ENCODE results near the gene FRRS1.

Gene FRRS1

GRCh38 chr1:99766378-99766800 lies at the start of gene FRRS1:
Gene FRRS1, minus strand, starts transcription at chr1:99766635. Its CDS starts 17,867 bp downstream, at chr1:99748768.
- DNase-seq (ENCODE audit: low read depth) = peak; percentile 52
- no peak for TF ChIP-seq CTCF (IDR thresholded peaks at IDR 0.05; ENCODE audit: low read depth, low read length, missing control alignments)
- H3K4me3 ChIP-seq (ENCODE audit: low read depth, low read length) = peak within 1 kb of the TSS; percentile 50
- in situ Hi-C loops (cut with HindIII; ENCODE audit: low sequenced_read_pairs) = no loop called here

DNA sequence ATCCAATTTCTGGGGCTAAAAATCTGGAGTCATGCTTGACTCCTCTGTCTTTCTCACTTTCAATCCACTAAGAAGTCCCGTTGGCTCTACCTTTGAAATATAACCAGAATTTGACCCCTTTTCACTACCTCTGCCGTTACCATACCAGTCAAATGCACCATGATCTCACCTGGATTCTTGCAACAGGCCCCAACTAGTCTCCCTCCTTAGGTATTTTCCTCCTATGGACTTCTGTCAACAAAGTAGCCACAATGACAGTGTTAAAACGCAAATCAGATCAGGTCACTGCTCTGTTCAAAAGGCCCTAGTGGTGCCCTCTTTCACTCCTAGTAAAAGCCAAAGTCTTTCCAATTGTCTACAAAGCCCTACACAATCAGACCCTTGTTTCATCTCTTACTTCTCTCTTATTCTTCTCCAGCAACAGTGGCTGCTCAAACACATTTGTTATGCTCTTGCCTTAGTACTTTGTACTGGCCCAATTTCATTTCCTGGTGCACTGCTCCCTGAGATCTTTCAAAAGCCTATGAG lies 48.0 kb upstream of the FRRS1 start:
- no peak for DNase-seq (ENCODE audit: low read depth)
- in situ Hi-C loops (cut with HindIII; ENCODE audit: low sequenced_read_pairs) = no loop called here
- no peak overlapping the region for H3K4me3 ChIP-seq (ENCODE audit: low read depth, low read length)
- no peak for TF ChIP-seq CTCF (IDR thresholded peaks at IDR 0.05; ENCODE audit: low read depth, low read length, missing control alignments)

DNA sequence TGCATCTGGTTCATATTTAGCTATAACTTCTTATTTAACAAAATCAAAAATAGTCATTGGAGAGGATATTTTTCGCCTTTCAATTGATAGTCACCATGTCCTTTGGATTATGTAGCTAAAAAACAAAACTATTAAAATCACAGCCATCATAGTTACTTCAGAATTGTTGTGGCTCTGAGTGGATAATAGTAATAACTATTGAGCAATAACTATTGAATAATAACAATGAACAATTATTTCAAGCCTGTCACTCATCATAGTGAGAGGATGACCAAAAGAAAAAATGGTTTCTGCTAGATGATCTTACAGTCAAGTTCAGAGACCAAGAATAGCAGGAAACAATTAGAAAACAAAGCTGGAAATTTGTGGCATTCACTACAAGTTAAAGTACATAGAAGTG lies 45.3 kb upstream of the FRRS1 start:
- DNase-seq (ENCODE audit: low read depth) = no peak
- H3K4me3 ChIP-seq (ENCODE audit: low read depth, low read length) = no peak overlapping the region
- TF ChIP-seq CTCF (IDR thresholded peaks at IDR 0.05; ENCODE audit: low read depth, low read length, missing control alignments) = no peak
- in situ Hi-C loops (cut with HindIII; ENCODE audit: low sequenced_read_pairs) = no loop called here

- DNase-seq (ENCODE audit: low read depth) = no peak
- no peak for TF ChIP-seq CTCF (IDR thresholded peaks at IDR 0.05; ENCODE audit: low read depth, low read length, missing control alignments)
- in situ Hi-C loops (cut with HindIII; ENCODE audit: low sequenced_read_pairs) = no loop called here
- H3K4me3 ChIP-seq (ENCODE audit: low read depth, low read length) = no peak overlapping the region
Measured at GRCh38 chr1:99811075-99811474, 44.6 kb upstream of the FRRS1 start.

GRCh38 chr1:99808391-99809115 lies 42.1 kb upstream of the FRRS1 start:
- peak; percentile 80 for DNase-seq (ENCODE audit: low read depth)
- no peak overlapping the region for H3K4me3 ChIP-seq (ENCODE audit: low read depth, low read length)
- in situ Hi-C loops (cut with HindIII; ENCODE audit: low sequenced_read_pairs) = no loop called here
- TF ChIP-seq CTCF (IDR thresholded peaks at IDR 0.05; ENCODE audit: low read depth, low read length, missing control alignments) = peak; percentile 41

DNA sequence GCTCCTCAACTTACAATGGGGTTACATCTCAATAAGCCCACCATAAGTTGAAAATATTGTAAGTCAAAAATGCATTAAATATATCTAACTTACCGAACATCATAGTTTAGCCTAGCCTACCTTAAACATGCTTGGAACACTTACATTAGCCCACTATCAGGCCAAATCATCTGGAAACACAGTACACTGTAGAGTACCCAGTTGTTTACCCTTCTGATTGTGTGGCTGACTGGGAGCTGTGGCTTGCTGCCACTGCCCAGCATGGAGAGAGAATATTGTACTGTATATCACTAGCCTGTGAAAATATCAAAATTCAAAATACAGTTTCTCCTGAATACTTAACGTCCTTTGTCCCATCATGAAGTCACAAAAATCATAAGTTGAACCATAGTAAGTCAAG lies 40.4 kb upstream of the FRRS1 start:
- in situ Hi-C loops (cut with HindIII; ENCODE audit: low sequenced_read_pairs) = no loop called here
- no peak for DNase-seq (ENCODE audit: low read depth)
- H3K4me3 ChIP-seq (ENCODE audit: low read depth, low read length) = no peak overlapping the region
- TF ChIP-seq CTCF (IDR thresholded peaks at IDR 0.05; ENCODE audit: low read depth, low read length, missing control alignments) = no peak

Measured in astrocyte of the cerebellum (primary cell).